Measurements from ENCODE around the gene DZIP1.
"Not testable (repeated sequence)": the region's sequence is repeated elsewhere in the genome, so short reads cannot be mapped to it uniquely, and the experiment has no call there.

DZIP1 gene

DNA sequence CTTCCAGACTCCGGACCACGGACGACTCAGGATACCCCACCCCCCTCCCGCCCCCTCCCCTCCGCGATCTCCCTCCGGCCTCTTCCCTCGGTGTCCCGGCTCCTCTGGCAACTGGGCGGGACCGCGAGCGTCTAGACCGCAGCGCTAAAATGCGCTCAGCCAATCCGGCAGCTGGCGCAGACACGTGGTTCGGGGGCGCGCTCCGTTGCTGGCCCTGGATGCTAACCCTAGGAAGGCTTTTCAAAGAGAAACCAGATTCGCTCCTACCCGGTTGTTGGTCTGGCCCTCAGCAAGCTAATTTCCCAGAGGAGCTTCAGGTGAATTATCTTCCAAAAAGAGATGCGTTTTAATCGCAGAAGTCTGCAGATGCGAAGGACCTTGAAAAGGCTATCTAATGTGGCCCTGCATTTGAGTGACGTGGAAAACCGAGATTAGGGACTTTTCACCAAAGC is at the start of gene DZIP1:
Gene DZIP1 (minus strand): TSS at position 106 of the 452 bp plus-strand sequence. CDS start 2,677 bp downstream, outside the sequence.
- DNase-seq: no peak

- not testable (repeated sequence) for DNase-seq
These were observed 46.5 kb upstream of the DZIP1 start for GRCh38 chr13:95690986-95691385.

DNA sequence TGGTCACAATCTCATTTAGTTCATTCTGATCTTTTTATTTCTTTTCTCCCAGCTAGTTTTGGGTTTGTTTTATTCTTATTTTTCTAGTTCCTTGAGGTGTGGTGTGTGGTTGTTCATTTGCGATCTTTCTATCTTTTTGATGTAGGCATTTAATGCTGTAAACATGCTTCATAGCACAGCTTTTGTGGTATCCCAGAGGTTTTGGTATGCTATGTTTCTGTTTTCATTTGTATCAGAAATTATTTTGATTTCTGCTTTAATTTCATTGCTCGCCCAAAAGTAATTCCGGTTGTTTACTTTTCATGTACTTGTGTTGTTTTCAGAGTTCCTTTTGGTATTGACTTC is 45.0 kb upstream of the DZIP1 start:
- no peak for DNase-seq

DNA sequence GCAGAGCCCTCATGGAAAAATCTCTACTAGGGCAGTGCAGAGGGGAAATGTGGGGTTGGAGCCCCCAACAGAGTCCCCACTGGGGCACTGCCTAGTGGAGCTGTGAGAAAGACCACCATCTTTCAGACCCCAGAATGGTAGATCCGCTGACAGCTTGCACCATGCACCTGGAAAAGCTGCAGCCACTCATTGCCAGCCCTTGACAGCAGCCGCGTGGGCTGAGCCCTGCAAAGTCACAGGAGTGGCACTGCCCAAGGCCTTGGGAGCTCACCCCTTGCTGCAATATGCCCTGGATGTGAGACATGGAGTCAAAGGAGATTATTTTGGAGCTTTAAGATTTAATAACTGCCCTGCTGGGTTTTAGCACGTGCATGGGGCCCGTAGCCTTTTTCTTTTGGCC is 40.5 kb upstream of the DZIP1 start:
- not testable (repeated sequence) for DNase-seq

DNA sequence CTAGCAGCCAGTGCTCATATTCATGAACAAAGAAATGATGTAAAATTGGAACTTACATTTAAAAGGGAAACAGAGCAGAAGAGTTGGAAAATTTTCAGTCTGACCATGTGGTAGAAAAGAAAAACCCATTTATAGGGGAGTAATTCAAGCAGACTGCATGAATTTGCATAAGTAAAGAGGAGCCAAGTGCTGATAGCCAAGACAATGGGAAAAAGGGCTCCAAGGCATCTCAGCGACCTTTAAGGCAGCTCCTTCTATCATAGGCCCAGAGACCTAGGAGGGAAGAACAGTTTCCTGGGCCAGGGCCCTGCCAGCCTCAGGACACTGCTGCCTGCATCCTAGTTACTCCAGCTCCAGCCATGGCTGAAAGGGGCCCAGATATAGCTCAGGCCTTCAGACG is 39.9 kb upstream of the DZIP1 start:
- no peak for DNase-seq

- DNase-seq: no peak
These were observed 35.2 kb upstream of the DZIP1 start for GRCh38 chr13:95679722-95680121.

DNA sequence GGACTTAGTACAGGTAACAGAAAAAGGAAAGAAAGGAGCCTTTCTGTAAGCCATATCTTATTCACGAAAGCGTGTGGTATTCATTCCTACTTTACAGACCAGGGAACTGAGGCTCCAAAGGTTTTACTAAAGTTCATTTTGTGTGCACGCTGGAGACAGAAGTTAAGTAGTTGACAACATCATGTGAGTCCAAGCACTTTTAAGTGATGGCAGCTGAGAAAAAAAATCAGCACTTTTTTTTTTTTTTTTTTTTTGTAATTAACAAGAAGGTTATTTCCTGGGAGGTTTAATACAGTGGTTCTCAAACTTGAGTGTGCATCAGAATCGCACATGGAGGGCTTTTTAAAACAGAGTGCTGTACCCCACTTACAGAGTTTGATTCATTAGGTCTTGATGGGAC is 34.5 kb upstream of the DZIP1 start:
- no peak for DNase-seq

DNA sequence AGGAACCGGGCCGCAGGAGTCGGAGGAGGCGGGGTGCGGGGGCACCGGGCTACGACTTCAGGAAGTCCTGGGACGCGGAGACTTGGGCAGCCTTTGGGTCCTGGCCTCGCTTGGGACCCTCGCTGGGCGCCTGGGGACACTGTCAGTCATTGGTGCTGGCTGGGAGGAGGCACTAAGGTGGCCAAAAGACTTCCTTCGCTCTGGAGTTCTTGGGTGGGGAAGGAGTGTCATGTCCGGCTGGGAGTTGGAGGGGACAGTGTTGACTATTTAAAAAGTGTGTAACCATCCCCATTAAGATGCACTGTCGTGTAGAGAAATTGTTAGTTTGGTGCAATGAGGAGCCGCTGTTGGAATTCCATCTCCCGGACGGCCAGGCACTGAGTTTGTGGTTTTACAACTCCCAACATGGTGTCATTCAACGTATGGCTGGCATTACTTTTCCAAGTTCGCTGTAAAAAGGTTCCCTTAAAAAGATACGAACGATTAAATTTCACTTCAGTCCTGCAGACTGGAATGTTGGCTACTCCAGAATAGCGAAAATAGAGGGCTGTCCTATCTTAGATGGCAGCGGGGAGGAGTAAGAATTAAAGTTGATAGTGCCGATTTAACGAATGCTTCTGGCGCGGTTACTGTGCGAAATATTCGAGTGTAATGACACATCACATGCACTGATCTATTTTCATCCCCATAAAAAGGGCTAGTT is 33.2 kb upstream of the DZIP1 start:
- no peak for DNase-seq

DNA sequence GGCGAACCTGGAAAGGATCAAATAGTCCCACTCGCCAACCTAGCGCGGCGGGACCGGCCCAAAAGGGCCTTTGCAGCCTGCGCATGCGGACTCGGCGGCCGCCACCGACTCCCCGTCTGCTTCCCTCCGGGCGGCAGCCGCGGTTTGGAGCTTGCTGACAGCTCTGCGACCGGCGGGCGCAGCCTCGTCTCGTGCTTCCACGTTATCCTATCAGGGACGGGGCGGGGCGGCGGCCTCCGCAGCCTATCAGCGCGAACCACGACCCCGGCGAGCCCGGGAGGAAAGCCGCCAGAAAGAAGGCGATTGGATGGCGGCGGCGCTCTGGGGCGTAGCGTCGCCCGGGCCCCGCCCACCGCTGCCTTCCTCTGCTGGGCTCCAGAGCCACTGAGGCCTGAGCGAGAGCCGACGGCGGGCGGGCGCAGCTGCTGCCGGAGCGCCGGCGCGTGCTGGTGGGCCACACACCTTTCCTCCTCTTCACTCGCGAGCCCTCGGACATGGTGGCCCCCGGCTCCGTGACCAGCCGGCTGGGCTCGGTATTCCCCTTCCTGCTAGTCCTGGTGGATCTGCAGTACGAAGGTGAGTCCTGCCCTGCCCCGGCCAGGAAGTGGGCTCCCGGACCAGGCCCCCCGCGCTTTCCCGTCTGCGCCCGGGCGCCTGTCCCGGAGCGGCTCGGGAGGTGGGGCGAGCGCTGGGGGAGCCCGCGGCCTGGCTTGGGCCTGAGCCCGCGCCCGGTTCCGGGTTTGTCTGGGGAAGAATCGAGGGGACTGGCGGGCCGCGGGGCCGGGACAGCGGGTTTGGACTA is 32.5 kb upstream of the DZIP1 start, which contains the start of gene DNAJC3:
Gene DNAJC3 (plus strand): TSS at position 378 of the 802 bp plus-strand sequence. CDS start 117 bp downstream, at position 495.
- DNase-seq: peak; percentile 97

DNA sequence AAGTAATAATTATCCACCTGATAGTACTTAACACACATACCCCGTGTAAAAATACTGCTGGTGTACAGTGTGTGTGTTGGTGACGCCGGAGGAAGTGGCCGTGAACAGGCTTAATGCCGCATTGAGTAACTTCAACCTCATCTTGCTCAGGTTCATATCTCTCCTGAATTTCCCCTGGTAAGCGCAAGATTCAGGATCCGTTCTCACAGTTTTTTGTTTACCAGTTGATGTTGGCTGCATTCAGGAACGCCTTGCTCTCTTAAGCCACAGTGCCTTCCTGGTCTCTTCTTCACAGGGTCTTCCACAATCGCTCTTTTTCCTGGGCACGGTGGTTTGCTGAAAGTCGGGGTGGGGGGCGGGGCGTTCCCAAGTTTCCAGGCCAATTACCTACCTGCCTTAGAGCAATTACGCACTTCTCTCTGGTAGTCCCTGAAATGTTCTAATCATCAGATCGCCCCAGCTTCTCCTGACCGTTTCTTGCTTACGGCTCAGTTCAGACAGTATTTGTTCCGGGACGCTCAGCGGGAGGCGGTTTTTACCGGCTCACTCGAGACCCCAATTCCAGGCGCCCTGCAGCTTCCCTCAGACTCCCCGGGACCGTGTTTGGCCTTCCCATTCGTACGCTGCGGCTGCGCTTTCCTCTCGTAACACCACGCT is 31.7 kb upstream of the DZIP1 start:
- DNase-seq: no peak

DNA sequence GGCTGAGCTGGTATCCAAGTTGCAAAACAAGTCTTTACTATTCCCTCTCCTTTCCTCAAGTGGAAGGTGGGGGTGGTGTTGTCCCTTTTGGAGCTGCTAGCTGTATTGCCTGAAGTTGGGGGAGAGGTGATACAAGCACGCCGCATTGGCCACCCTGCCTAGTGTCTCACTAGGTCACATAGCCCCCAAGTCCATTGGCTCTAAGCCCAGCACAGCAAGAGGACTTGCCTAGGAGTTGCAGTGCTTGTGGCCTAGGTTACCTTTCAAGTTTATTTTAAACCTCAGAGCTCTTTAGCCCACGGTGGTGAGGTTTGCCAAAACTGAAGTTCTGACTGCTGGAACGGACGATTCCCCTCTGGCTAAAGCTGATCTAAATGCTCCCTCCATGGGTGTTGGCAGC is 27.1 kb upstream of the DZIP1 start:
- DNase-seq: no peak

GRCh38 chr13:95667235-95667634 is 22.7 kb upstream of the DZIP1 start:
- not testable (repeated sequence) for DNase-seq

- DNase-seq: no peak
These were observed 16.6 kb upstream of the DZIP1 start for GRCh38 chr13:95660981-95661581.

GRCh38 chr13:95659500-95659899 is 15.0 kb upstream of the DZIP1 start:
- DNase-seq: no peak

DNA sequence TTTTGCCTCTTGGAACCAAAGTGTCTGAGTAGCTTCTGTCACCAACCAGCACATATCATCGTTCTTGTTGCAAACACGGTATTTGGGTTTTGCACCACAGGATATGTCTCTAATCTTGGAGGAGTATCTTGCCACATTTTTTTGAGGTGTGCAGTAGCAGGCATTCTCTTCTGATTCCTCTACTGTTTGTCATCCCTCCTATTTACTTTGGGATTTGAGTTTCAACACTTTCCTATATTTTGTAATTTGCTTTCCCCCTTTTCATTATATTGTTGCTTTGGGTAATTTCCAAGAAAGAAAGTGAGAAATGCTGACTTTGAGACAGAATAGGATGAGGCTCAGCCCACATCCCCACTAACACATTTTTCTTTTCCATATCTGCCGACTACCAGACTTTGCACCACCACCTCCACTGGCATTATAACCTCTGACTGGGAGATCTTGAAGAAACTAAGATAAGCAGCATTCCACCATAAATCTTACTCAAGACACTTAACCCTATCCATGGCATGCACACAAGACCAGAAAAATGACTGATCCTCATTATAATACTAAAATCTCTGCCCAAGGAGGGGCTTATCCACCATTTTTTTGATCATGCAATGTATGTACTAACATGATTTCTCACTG is 12.0 kb upstream of the DZIP1 start:
- DNase-seq: no peak

DNA sequence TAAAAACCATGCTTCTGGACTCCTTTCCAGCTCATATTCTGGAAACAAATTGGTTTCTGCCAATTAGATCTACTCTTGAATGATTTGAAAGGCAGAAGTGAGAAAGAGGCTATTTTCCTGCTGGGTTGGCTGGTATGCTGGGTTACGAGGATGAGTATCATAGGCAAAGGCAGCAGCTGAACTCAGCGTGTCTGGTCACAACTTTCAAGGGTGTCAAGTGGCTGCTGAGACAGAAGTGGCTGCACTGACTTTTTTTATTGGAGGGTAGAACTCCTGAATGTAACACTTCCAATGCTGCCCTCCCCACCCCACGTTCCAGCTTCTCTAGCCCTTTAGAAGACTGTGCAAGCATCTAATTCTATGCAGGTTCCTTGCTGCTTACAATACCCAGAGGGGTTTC is 8.3 kb upstream of the DZIP1 start:
- no peak for DNase-seq

DNA sequence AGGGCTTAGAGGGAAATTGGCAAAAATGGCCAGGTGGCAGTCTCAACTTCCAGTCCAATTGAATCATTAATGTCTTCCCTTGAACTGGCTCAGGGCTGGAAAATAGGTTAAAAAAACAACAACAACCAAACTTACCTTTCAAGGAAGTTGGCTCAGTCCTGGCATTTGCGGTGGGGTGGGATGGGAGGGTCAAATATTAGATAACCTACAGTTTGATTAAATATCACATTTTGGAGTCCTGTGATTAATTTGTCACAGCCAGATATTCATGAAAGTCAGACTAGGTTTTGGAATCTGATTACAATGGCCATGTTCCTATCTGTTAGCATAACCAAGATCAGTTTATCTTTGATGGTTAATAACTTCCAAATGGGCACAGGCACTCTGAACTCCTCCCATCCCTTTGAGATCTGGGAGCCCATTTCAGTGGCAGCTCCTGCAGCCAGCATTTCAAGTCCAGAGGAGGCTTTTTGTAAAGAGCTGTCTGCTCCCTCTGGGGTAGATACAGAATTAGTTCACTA is 7.8 kb upstream of the DZIP1 start:
- no peak for DNase-seq

- DNase-seq: no peak
These were observed 6.2 kb upstream of the DZIP1 start for GRCh38 chr13:95650696-95651095.

GRCh38 chr13:95647321-95647720 is 2.8 kb upstream of the DZIP1 start:
- no peak for DNase-seq

DNA sequence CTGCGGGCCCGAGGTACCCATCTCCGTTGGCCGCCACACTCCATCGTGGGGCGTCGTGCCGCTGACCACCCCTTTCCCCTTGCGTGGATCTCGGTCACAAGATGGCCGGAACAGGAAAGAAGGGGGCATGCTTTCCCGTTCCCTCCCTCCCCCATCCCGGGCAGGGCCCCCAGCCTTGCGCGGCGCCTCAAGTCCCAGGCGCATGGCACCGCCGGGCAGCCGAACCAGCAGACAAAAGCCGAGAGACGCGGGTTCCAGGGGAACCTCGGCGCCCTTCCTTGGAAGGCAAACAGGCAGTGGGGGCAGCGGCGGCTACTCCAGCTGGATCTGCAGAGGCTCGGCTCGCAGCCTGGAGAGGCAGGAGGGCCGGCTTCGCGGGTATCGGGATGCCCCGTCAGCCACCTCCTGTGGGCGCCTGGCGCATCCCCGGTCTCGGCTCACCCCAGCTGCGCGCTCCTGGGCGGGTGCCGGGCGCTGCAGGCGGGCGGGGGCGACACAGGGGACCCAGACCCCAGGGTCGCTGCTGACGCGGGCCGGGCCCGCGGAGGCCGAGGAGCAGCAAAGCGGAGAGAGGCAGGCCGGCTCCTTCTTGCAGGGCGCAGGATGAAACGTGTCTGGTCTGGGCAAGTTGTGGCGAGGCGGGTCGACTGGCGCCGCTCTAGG is 439 bp downstream of the DZIP1 start:
- DNase-seq: no peak

- no peak for DNase-seq
These were observed 953 bp downstream of the DZIP1 start for GRCh38 chr13:95643571-95643935.

DNA sequence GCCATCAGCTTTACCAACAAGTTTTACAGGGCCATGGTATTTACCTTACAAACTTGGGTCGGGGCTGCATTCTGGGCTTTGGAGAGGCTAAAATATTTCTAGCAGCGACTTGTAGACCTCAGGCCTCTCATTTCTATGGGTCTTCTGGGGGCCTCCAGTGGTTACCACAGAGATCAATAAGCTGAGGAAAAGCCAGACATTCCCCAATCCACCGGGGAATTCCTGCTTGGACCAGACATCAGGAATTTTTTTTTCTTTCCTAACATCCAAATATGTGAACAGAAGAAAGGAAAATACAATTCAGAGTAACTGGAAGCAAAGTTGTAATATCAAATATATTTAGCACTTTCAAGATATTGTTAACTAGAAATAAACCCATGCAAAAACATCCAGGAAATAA is 1.5 kb downstream of the DZIP1 start:
- no peak for DNase-seq
